HEK293 (cell line): ENCODE measurements around the gene HHAT.

Experiments
- TF ChIP-seq, protein P1 (sequence below): fragments of 450-650 bp; formaldehyde crosslinking; IDR thresholded peaks from 2 replicates; pipeline ENCODE4 v1.5.1; 2016; ENCODE audit warnings: missing biosample characterization, missing genetic modification characterization
- TF ChIP-seq, protein P2 (sequence below): fragments of 450-650 bp; formaldehyde crosslinking; IDR thresholded peaks from 2 replicates; pipeline ENCODE4 v1.5.1; 2016; ENCODE audit warnings: missing biosample characterization, missing genetic modification characterization

DNA sequence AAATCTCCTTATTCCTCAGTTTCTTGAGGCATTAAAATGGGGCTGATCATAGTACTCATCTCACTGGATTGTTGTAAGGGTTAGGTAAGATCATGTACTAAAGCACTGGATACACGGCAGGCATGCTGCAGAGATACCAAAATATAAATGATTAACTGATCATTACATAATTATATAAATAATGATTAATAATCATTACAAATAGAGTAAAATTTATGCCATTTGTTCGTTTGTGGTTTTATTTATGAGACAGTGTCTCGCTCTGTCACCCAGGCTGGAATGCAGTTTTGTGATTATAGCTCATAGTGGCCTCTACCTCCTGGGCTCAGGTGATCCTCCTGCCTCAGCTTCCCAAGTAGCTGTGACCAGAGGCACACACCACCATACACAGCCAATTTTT lies 140.7 kb downstream of the HHAT start:
- TF ChIP-seq, protein P1, sequence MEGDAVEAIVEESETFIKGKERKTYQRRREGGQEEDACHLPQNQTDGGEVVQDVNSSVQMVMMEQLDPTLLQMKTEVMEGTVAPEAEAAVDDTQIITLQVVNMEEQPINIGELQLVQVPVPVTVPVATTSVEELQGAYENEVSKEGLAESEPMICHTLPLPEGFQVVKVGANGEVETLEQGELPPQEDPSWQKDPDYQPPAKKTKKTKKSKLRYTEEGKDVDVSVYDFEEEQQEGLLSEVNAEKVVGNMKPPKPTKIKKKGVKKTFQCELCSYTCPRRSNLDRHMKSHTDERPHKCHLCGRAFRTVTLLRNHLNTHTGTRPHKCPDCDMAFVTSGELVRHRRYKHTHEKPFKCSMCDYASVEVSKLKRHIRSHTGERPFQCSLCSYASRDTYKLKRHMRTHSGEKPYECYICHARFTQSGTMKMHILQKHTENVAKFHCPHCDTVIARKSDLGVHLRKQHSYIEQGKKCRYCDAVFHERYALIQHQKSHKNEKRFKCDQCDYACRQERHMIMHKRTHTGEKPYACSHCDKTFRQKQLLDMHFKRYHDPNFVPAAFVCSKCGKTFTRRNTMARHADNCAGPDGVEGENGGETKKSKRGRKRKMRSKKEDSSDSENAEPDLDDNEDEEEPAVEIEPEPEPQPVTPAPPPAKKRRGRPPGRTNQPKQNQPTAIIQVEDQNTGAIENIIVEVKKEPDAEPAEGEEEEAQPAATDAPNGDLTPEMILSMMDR (tag by site-specific recombination) = no peak
- TF ChIP-seq, protein P2, sequence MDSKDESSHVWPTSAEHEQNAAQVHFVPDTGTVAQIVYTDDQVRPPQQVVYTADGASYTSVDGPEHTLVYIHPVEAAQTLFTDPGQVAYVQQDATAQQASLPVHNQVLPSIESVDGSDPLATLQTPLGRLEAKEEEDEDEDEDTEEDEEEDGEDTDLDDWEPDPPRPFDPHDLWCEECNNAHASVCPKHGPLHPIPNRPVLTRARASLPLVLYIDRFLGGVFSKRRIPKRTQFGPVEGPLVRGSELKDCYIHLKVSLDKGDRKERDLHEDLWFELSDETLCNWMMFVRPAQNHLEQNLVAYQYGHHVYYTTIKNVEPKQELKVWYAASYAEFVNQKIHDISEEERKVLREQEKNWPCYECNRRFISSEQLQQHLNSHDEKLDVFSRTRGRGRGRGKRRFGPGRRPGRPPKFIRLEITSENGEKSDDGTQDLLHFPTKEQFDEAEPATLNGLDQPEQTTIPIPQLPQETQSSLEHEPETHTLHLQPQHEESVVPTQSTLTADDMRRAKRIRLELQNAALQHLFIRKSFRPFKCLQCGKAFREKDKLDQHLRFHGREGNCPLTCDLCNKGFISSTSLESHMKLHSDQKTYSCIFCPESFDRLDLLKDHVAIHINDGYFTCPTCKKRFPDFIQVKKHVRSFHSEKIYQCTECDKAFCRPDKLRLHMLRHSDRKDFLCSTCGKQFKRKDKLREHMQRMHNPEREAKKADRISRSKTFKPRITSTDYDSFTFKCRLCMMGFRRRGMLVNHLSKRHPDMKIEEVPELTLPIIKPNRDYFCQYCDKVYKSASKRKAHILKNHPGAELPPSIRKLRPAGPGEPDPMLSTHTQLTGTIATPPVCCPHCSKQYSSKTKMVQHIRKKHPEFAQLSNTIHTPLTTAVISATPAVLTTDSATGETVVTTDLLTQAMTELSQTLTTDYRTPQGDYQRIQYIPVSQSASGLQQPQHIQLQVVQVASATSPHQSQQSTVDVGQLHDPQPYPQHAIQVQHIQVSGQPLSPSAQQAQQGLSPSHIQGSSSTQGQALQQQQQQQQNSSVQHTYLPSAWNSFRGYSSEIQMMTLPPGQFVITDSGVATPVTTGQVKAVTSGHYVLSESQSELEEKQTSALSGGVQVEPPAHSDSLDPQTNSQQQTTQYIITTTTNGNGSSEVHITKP = no peak
